Occipital lobe (tissue), 1 donor: Measurements from ENCODE around the gene MTCL3.

ENCODE experiments used
- DNase-seq: peaks from one replicate; lab custom pipeline; 2025; lab: John Stamatoyannopoulos, UW

Gene MTCL3

DNA sequence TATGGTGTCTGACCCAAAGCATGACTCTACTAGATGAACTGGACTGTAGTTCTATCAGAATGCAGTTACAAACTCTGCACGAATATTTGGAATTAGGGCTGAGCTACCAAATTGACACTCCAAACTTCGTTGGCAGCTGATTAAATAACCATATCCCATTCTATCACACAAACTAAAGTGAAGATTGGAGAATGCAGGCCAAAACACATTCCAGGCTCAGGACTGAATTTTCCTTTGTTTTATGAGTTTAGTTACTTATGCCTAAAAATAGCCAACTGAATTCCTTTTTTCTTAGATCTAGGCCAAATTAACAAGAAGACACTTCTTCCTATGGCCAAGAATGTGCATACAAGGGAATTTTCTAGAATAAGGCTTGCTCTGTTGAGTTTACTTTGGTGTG is 50.2 kb downstream of the MTCL3 start:
- DNase-seq: no peak

DNA sequence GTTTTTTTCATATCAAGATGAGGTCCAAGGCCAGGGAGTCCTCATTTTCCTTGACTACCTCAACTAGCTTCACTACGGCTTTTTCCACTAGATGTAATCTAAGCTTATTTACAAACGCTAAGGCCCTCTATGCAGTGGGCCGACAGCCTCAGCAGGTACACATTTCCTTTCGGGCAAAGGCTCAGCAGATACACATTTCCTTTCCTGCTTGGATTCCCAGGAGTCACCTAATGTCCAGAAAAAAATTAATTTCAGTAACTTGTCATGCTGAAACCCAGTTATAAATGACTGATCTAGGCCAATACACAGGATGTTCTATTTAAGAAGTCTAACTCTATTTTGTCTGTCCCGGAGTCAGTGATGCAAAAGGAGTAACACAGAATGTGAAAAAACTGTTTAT is 52.7 kb downstream of the MTCL3 start:
- no peak for DNase-seq

DNA sequence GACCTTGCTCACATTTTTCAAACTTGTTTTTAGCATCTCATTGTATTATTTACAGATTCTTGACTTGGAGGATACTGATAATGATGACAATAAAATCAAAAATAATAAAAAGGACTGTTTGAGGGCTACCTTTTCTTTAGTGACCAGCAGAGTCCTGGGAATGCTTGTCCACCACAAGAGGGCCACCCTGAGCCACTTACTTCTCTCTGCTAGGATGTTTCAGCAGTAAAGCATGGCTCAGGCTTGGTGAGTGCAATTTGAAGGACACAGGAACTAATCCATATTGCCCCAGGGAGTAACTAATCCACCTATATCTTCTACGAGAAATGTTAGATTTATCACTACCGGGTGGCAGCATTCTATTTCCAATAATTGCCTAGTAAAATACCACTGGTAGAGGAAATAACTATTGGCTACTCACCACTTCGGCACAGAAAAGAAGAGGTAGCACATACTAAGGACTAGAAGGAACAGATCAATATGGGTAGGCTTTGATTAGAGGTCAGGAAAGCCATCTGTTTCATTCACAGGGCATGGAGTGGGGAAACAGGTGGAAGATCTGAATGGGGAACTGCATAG is 54.2 kb downstream of the MTCL3 start:
- DNase-seq: peak; percentile 33

DNA sequence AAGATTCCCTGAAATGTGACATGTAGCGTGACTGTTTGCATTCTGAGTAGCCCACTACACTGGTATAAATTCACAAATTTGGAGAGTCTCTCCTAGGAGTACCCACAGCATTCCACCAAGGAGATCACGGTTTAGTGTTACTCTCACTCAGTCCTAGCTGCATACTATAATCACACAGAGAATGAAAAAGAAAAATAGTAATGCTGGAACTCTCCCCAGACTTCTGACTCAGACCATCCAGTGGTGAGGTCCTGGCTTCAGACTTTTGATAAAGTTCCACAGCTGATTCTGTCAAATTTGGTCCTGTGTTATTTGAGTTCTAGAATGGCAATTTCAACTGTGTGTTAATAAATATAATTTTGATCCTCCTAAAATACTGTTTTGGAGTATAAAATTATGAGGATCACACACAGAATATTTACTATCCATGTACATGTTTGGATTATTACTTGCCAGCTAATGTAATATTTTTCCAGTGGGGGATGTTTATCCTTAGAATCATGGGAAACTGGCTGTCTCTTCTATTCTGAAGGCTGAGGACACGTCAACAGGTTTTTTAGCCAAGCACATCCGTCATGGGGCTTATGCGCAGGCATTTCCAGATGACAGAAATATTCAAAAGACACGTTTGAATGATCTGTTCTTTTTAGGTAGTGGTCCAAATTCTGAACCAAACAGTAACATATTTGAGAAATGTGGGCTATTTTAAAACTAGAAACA is 54.8 kb downstream of the MTCL3 start:
- no peak for DNase-seq

DNA sequence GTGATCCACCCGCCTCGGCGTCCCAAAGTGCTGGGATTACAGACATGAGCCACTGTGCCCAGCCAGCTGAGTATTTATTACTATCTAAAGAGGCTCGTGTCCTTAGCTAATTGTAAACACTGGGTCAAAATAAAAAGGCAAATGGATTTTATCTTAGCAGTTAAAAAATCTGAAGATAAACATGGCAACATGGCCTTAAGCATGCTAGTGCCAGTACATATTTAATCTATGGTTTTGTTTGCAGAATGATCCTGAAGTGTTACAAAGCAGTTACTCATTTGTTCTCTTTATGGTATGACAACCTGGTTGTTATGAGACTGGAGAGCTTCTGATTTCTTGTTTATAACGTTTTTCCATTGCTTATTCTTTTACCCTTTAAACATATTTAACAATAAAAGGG is 56.1 kb downstream of the MTCL3 start:
- no peak for DNase-seq

DNA sequence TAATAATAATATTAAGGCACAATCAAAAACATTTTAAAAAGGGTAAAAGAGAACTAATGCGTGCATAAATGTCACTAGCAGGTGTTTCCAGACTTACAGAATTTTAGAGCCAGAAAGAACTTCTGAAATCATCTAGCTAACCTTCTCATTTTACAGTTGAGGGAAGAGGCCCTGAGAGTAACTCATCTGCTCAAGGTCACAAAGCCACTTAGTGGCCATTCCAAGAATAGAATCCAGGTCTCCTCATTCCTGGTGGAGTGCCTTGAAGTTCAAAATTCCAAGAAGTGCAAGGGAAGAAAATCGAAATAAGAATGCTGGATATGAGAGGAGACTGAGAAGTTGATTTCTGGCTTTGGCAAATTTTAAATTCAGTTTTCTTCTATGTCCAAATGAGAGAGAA is 56.8 kb downstream of the MTCL3 start:
- DNase-seq: no peak

DNA sequence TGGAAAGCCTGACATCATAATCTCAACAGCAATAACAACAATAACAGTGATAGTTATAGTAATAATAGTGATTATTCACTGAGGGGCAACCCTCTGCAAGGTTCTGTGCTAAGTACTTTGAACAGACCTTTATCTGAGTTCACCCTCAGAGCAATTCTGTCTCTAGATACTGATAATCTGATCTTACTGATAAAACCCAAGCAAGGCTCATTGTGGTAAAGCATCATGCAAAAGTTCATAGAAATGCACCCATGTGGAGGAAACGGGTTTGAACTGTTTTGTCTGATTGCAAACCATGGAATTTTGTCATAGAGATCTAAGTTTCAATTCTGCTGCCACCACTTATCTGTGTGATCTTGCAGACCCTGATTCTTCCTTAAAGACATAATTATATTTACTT is 58.7 kb downstream of the MTCL3 start:
- no peak for DNase-seq

DNA sequence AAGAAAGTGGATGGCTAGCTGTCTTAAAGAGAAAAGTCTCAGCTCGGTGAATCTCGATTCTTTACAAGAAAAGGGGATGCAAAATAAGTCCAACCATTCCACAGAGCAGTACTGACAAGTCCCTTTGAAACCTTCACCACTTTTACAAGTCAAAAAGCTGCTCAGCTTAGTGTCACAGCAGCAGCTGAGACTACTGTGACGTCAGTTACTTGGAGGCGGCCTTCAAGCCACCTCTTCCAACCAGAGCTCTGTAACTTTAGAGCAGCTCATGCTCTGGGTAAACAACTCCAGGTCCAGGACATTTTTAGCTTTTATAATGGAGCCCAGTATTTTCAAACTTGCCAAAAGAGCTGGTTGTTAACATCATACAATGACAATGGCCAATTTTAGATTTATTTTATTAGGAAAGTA is 59.9 kb downstream of the MTCL3 start, which contains the start of gene KIAA0408:
KIAA0408 (minus strand) TSS at position 159 of the 411 bp plus-strand sequence. CDS start 5,408 bp downstream, outside the sequence.
- no peak for DNase-seq

DNA sequence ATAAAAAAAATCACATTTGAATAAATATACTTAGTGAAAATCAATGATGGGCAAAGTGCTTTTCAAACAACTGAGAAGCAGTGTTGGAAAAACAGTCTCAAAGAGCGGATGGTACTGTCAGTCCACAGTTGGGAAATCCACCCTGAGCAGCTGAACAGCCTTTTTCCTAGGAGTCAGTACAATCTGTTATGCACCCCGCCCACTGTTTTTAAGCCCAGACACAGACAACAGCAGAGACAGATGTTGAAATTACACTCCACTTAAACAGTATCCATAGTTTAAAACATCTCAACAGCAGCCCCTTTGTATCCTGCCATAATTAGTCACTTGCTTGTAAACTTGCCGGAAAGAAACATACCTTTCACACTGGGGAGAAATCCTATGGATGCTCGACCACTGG is 60.3 kb downstream of the MTCL3 start:
- DNase-seq: no peak

DNA sequence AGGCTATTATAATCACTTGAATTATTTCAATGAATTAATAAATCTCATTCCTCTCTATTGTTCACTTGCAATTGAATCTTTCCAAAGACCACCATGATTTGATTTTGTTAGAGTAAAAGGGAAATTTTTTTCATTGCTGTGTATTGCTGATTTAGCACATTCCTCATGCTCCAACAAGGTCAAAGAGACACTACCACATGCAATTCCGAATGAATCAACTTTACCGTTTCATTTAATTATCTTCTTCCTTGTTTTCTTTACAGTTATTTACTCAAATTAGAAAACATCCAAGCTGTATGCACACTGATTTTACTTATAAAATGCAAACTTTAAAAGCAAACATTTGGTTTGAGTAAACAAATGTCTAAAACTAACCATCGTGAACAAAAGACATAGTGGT is 60.9 kb downstream of the MTCL3 start:
- no peak for DNase-seq

DNA sequence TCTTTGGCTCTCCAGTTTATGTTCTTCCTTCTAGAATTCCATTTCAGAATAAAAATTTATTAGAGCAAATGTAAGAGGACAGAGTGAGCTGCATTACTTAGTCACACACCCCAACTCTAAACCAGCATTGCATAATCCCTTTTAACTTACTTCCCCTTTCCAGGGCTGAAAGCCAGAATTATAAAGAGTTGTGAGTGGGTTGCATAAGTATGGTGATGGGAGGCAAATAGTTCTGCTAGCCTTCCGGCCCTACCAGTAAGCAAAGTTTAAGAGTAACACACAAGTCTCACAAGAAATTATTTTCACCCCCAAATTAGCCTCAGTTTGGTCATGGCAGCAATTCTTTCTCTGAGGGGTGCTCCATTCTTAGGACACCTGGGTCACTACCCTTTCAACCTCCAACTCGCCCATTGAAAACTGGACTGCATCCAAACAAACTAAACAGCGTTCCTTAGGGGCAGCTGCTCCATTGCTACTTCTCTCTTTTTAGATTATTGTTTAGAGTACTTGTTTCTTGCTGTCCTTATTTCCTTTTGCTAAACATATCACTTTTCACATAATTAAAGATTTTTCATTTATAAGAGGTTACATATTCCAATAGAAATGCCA is 61.6 kb downstream of the MTCL3 start:
- no peak for DNase-seq

DNA sequence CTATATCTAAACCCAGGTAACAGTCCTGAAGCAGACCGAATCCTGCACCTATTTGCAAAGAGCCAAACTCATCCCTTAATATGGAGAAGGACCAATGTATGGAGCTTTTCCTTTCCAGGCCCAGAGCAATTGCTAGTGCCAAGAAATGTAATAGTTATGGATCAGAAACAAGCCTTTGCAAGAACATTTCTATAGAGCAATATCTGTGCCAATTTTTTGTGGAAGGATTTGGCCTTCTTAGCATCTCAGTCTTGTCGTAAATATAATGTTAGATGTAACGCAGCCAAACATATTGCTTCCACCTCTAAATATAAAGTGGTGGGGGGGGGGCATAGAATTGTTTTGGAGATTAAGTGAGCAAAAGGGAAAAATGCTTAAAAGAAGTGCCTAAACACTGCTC is 62.7 kb downstream of the MTCL3 start:
- no peak for DNase-seq

DNA sequence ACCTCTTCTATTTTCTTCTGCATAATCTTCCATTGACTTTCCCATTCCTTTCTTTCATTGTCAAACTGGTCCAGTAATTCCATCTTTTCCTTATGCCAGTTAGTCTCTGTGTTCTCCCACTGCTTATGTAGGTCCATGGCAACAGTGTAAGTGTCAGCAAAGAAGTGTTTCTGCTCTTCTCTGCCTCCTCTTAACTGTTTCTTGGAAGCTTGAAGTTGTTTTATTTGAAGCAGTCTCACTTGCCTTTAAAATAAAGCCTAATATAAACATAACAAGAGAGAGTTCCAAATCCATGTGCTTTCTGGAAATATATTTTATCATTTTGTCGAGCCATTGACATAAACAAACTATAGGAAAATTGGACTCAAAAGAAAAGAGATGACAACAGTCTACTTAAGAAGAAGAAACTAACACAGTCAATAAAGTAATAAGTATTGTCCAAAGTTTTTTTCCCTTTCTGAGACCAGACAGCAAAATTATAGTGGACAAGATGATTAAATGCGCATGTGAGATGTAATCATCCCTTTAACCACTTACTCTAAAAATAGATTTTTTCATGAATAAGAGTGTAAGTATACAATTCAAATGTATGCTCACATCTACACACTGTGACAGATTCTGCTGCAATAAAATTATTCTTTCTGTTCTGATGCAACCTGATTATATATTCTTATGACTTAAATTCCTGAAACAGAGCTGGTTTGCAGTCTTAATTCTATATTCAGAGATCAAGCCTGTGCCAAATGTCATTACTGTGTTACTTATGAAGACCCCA is 65.1 kb downstream of the MTCL3 start:
- no peak for DNase-seq

DNA sequence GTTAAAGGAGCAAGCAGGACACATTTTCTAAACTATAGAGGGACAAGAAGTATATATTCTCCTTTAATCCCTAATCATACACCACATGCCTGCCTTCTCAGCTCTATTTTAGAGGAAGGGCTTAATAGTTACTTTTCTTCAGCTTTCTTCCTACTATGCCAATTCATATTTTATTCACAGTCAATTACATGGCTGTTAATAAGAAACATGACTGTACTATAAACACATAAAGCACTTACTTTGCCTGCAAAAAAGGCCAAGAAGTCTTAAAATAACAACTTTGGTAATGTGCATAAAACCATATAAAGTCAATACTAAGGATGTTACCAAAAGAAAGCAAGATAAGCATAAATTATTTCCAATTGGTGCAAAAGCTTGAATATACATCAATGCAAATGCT is 66.3 kb downstream of the MTCL3 start:
- no peak for DNase-seq

DNA sequence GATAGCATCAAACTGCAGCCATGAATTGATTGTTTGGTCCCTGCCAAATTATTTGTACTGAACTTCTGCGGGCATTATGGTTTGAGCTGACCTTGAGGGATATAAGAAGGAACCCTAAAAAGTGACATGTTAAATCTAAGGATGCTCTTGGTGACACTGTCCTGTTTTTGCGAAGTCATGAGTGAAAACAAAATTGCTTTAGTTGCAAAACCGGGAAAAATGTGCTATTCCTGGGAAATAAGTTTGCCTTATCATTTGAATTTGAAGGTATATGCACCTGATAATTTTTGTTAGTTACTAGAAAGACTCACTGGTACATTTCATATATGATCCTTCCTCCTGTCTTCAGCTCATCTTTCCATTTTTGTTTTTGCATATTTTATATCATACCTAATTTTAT is 67.7 kb downstream of the MTCL3 start:
- DNase-seq: no peak

DNA sequence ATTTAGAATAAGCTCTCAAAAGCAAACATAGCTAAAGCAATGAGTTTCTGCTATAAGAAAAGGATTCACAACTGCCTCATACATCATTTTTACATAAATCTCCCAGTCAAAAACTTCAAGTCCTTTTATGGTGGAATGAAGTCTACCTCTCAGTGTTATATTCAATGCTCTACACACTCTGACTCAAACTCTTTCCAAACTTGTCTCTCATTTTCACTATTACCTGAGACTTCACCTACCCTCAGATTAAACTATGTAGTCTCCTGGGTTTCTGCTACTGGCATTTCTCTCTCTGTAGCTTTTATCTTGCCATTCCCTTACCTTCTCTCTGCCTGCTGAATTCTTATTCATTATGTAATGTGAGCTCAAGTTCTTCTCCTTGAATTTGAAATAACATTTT is 71.4 kb downstream of the MTCL3 start:
- DNase-seq: no peak

DNA sequence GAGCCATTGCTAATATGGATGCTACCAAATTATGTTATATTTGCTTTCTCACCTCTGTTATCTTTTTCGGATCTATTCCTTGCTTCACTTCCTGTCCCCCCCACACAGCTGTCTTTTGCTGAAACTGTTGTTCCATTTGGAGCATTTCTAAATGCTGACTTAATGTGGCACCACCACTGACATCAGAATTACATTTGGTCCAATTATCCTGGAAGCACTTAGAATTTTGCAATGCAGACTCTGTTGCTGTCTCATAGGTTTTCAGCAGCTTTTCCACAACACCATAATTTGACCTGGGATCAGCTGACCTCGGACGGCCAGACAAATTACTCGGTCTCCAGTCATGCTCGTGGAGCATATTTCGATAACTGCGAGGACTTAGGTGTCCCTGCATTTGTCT is 72.8 kb downstream of the MTCL3 start:
- no peak for DNase-seq

DNA sequence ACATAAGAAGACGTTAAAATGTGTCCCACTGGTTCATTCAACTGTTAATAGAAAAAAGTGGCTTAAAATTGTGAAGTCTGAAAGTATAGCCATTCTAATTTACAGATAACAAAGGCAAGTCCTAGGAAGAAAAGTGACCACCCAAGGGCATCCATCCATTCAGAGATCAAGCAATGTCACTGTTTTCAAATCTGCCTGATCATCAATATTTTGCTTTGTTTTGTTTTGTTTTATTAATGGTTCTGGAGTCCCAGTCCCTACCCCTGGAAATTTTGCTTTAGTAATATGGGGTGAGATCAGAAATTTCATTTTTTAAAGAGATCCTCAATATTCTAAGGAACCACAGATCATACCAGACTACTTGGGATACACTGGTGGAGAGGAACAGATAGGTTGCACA is 77.3 kb downstream of the MTCL3 start:
- no peak for DNase-seq

DNA sequence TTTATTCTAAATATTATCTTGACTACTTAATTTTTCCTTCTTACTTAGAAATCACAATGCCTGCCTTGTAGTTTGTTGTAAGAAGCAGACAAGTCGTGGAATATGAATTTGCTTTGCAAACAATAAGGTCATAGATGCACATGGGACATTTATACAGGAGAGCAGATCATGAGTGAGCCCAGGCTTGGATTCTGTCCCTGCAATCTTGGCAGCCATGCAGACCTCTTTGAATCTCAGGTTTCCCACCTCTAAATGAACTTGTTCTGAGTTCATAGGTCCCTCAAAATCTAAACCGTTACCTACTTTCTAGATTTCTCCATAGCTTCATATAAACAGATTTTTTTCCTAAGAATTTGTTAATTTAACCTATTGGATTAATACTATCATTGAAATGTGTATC is 79.4 kb downstream of the MTCL3 start:
- no peak for DNase-seq

DNA sequence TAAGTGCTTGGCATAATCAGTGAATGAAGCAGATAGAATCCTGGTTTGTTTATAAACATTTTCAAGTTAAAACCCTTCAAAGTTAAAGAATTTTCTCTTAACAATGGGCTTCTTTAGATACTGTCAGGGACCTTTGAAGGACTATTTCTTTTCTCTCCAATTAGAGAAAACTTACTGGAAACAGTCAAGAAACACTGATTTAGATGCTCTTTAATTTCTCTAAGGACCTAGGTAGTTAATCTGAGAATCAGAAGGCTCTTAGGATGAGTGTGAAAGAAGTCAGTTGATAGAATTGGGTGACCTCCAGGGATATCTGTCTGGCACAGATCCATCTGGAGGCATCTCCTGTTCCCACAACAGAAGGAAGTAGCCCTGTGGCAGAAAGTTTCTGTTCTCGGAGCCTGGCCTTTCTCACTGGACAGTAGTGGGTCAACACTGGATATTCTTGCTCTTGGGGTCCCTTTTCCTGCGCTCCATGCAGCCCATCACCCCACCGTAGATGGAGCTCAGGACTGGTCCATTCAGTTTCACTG is 82.5 kb downstream of the MTCL3 start:
- no peak for DNase-seq

DNA sequence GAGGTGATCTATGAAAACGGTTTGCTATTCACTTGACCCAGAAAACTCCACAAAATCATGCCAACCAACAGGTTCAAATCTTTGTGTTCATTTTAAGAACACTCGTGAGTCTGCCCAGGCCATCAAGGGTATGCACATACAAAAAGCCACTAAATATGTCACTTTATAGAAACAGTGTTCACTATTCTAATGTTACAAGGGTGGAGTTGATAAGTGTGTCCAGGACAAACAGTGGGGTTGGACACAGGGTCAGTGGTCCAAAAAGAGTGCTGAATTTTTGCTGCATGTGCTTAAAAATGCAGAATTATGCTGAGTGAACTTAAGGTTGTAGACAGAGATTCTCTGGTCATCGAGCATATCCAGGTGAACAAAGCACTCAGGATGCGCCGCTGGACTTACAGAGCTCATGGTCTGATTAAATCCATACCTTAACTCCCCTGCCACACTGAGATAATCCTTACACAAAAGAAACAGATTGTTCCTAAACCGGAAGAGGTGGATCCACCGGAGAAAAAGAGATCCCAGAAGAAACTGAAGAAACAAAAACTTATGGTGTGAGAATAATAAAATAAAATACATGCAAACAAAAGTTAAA is 83.4 kb downstream of the MTCL3 start:
- no peak for DNase-seq

DNA sequence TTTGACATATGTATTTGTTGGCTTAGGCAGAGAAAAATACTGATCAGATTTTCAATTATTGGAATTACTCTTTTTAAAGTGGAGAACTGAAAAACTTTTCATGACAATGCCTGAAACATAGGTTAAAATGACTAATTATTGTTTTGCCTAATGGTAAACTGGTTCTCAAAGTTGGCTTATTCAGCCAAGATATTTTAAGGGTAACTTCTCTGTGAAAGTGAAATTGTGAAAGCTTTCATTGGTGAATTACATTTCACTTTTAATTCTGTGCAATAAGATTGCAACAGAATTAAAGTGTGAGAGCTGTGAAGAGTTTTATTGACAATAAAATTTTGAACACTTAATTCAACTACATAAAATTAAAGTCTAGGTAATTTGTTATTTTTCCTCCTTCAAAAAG is 84.5 kb downstream of the MTCL3 start:
- no peak for DNase-seq
